Globus pallidus (tissue), 1 donor: ENCODE data around the gene SH3GL1.
A peak's percentile ranks its signal among the peaks of the same experiment; 100 is the strongest.

Experiments used
- DNase-seq: peaks from one replicate; pipeline ENCODE4 v3.0.0-alpha.2; 2015; ENCODE audit warnings: low spot score

The SH3GL1 gene

DNA sequence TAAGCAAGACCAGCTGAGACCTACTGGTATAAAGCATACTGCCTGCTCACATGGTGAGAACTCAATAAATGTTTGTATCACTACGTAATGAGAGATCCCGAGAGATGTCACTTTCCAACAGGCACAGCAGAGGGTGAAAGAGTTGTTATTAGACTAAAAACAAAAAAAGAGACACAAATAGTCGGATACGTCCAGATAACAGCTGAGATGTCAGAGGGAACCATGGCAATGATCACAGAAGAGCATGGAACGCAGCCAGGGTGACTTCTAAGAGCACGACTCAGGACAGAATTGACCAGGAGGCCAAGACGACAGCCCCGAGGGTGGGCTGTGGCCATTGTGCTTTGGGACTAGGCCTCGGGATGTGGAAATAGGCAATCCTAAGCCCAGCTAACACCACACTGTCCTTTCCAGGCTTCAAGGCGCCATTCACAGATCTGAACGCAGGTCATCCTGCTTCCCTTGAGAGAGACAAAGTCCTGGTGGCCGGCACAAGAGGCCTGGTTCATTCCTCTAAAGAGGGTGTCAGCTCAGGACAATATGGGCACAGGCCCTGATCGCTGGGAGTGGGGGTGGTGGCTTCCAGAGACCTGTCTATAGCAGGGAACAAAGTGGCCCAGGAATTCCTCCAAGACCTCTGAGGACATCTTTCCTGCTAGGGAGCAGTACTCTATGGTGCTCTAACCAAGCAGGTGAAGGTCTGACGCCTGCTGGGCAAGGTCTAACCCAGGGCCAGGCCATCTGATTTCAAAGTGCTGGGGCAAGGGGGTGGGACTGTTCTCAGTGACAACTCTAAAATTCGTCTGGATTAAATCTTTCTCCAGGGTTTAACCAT is 3.2 kb downstream of the SH3GL1 start:
- no peak for DNase-seq

DNA sequence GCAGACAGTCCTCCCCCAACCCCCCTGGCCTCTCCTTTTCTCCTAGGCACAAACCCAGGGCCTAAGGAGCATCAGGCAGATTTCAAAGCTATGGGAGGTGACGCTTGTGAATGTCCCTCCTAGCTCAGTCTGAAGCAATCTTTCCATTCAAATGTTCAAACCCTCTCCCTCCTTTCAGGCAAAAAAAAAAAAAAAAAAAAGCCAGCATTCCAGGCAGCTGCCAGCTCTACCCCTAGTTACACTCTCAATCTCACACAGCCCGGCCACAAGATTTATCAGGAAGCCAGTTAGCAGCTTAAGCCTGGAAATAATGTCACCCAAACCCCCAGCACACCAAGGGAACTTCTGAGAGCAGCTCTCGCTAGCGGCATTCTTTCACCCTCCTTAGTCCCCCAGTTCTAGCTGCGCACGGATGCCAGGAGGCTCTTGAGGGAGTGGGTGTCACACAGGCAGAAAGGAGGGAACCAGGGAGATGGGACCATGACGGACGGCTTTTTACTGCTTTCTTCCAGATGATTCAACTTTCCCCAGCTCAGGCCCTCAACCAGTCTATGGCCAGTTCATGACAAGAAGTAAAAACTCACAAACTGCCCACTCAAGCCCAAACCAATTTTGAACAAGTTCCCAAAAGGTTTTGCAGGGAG is 6.3 kb downstream of the SH3GL1 start:
- no peak for DNase-seq

DNA sequence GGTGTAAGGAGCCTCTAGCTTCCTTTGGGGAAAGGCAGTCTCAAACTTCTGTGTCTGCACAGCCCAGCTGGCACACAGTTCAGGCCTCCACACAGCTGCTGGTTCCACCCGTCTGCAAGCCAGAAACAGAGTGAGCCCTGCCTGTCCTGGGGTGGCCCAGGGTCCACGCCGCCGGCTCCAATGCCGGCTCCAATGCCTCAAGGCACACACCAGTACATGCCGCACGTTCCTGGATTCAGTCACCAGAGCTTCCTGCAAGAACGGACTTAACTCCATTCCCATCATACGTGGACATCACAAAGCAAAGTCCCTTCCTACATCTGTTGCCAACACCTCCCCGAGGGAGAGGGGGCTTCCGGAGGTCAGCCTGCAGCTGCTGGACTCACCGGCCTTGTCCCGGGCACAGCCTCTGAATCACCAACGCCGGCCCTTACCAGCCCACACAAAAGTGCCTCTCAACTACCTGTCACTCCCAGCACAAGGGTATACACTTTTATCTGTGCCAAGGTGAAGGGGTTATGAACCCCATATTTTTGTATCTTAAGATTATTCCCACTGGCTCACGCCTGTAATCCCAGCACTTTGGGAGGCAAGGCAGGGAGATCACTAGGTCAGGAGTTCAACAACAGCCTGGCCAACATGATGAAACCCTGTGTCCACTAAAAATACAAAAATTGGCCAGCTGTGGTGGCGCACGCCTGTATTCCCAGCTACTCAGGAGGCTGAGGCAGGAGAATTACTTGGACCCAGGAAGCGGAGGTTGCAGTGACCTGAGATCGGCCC is 8.5 kb downstream of the SH3GL1 start:
- no peak for DNase-seq

DNA sequence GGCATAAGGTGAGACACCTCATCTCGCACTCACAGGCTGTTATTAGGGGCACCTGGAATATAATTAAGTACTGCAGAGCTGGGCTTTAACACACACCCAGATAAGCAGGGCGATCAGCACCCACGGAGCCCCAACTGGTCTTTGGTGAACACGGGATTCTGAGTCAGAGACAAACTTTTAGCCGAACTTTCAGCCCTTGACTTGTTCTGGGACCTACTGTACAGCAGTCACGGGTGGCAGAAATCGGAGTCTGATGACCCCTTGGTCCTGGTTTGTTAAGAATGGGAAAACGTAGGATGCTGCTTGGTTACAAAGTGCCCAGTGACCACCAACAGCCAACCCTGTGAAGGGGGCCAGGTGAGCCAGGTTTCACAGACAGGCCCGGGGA is 9.0 kb downstream of the SH3GL1 start:
- no peak for DNase-seq

DNA sequence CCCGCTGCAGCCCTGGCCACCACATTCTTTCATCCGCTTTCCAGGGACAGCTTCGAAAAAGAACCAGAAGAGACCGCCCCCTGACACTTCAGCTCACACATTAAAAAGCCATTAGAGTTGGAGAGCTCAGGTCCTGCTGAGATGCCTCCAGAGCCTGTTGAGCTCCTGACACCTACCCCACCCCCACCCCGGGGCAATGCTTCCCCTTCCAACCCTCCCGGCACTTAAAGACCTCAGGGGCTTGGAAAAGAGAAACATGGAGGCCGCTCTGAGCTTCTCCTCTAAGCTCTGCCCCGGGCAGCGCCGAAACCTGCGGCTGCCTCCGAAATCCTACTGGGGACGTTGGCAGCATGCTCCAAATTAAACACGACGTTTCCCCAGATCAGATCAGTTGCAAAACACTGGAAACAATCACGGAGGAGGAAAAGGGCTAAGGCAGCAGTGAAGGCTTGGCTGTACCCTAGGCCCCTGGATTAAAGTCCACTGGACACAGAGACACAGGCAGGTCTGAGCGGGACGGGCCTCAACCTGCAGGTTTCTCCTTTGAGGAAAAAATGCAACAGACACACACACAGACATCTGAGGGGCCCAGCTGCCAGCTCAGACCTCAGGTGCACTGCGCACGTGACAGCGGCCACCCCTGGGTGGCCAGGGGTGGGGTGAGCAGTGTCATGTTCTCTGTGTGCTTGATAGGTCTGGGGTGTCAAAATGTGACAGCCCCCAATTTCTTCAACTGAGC is 9.6 kb downstream of the SH3GL1 start:
- DNase-seq = no peak

DNA sequence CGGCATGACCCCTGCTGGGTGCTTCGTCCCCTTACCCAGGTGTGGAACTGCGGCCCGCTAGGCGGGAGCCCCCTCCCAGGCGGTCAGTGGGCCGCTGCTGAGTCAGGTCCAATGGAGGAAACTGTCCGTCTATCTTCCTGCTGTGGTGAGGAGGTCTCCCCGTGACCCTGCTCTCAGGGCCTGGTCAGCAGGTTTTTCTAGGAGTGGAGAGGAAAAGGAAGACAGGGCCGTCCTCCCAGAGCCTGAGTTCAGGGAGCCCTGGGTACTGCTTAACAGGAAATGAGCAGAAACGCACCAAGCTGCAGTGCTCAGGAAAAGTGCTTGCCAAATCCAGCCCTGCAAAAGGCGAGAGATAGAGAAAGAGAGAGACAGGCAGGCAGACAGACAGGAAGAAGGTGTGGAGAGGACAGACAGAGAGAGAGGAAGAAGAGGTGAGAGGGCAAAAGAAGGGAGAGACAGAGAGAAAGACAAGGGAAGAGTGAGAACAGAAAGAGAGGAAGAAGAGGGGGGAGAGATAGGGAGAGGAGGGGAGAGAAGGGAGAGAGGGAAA is 10.3 kb downstream of the SH3GL1 start:
- no peak for DNase-seq

DNA sequence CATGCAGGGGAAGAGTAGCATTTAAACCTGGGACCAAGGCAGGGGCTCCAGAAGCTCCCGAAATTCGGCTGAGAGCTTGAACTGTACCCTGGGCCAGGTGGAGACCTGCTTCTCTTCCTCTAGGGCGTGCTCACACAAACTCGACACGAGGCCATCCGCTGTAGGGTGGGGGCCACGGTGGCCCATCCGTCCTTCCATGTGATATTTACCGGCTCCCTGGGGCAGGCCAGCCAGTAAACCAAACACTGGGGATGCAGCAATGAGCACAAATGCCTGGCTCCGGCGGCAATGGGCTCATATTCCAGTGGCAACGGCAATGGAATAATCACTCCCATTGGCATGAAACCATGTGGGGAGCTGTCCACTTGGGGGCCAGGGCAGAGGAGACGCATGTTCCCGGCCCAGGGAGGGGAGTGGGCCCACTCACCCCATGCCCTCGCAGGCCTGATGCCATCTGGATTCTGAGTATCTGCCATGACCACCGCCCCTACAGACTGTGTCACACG is 10.8 kb downstream of the SH3GL1 start:
- DNase-seq = no peak

DNA sequence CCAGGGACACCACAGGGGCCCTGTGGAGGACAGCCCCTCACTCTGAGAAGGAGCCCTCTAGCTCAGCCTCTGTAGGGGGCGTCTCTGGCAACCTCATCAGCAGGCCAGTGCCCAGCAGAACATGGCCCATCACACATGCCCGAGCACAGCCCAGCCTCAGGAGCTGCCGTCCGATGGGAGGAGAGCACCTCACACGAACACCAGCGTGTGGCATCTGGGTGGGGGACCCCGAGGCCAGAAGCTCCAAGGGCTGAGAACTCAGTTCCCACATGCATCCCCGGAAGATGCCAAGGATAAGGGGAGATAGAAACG is 11.3 kb downstream of the SH3GL1 start:
- DNase-seq = no peak

DNA sequence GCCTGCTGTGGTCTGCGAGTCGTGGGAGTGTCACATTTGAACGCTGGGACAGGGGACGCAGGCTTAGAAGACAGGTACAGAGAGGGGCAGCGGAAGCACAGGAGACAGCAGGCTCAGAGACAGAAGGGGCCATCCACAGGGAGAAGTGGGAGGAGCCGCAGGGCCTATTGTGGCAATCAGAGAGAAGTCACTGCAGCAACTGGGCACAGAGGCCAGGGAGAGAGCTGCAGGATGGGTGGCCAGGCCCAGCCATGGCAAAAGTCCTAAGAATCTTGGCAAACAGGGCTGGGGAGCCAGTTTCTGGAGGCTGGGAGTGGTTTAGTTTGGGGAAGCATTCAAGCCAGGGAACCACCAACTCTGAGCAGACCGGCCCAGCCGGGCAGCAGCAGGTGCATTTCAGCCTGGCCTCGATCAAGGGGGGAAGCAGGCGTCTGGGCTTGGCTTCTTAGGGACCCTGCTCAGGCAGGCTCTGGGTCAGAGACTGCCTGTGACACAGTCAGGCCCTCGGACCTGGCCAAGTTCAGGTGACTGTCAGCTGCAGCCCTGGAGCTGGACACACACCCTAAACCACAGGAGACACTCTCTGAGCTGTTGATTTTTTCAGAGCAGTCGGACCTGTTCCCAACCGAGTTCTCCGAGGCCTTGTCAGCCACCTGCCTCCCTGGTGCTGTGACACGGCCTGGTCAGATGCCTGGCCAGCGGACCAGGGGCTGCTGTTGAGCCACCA is 11.8 kb downstream of the SH3GL1 start:
- no peak for DNase-seq

DNA sequence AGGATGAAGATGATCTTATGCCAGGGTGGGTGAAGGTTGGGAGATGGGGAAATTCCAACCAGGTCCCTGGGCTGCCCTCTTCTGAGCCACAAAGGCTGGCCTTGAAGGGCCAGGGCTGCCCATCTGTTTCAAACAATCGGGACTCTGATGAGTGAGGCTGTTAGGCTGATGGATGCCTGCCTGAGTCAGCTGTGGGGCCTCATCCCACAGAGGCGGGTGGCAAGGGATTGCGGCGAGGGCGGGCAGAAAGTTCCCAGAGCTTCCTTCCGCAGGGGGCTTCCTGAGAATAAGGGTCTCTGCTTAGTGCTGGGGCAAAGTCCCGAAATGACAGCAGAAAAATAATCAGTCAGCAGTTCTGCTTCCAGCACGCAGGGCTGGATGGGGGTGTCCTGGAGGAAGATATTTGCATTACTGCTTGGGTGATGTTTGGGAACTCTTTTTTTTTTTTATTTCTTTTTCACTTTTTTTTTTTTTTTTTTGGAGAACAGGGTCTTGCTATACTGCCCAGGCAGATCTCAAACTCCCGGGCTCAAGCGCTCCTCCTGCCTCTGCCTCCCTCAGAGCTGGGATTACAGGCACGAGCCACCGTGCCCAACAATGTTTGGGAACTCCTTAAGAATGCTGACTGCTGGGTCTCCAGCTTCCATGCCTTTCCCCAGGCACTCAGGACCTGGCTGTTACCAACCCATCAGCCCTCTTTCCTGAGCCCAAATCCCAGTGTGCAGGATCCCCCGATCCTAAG is 14.1 kb downstream of the SH3GL1 start:
- DNase-seq = peak; percentile 85

DNA sequence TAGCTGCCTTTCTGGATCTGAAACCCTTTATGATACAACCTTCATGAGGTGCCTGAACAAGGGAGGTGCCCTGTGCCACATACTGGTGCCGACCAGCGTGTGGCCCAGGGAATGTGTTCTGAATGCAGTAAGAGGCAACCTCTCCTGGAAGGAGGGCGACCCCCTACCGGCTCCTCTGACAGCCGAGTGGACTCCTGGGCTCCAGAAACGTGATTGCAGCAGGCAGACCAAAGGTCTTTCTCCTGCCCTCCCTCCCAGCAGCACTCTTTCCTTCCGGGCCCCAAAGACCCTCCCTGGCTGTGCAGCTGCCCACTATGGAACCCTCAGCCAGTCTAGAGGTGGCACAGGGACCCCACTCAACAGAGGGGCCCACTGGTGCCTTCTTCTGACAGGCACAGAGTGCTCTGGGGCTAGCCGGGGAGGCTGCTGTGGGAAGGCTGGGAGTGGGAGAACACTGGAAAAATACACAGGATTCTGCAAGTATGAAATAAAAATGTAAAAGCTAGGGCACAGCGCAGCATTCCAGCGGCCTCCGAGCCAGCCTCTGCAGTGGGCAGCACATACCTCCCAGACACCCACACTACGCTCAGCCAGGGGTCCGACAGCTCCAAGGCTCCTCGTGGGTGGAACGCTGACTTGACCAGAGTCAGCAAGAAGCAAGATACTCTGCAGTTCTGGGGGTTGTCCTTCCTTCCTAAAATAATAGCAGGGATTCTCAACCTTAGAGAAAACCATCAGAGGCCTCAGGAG is 14.9 kb downstream of the SH3GL1 start:
- no peak for DNase-seq

DNA sequence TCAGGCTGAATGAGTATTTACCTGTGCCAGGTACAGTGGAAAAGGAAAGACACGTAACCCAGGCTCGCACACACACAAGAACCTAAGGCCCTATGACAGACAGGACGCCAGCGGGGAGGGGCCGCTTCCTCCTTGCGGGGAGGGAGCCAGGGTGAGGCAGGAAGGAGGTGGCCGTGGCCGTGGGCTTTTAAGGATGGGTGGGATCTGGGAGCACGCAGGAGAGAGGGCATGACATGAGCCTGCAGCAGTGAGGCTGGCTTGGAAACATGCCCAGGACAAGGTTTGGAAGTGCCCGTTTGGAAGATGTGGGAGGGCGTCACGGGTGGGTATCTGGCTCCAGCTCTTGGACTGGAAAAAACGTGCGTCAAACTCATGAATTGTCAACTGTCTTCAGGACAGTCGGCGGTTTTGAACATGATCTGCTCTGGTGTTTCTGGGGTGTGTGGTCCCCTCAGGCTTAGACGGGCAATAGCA is 20.1 kb downstream of the SH3GL1 start:
- DNase-seq = no peak

DNA sequence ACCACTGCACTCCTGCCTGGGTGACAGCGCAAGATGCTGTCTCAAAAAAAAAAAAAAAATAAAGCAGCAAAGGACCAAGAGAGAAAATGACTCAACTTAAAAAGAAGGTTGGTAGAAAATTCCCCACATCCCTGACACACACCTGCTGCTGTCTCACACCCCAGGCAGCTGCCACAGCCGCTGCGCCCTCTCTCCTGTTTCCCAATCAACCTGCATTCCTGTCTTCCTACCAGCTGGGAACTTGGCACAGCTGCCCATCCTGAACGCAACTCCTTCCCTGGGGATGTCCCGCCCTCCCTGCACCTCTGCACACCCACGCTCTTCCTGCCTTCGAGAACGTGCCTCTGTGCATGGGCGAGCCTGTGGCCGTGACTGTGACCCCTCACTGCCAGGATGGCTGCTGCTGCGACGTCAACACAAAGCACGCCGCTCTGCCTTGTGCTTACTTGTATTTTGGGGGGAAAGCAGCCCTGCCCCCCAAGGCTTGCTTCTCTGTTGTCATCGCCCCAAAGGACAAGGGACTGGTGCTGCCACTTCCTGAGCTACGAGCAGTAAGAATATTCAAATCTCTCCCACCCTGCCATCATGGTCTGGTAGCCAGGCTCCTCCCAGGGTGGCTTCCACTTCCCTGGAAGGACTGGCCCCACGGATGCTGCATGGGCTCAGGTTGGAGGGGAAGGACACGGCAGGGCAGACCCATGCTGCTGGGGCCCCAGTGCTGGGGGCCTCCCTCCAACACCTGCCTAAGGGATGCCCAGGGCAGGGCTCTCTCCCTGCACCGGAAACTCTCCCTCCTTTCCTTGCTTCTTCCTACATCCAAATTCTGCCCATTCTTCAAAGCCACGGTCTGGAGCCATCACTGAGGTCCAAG is 20.7 kb downstream of the SH3GL1 start:
- DNase-seq = no peak

DNA sequence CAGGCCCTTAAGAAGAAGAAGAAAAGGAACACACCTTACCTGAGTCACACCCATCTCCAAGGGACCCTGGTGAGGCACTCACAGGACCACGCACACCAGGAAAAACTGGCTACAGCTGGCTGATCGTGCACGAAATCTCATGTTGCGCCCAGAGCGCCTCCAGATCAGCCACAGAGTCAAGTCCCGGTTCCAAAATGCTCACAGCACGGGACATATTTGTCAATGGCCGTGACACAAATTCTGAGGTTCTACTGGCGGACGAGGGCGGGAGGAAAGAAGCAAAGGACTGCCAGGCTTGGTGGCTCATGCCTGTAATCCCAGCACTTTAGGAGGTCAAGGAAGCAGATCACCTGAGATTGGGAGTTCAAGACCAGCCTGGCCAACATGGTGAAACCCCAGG is 21.5 kb downstream of the SH3GL1 start:
- no peak for DNase-seq

DNA sequence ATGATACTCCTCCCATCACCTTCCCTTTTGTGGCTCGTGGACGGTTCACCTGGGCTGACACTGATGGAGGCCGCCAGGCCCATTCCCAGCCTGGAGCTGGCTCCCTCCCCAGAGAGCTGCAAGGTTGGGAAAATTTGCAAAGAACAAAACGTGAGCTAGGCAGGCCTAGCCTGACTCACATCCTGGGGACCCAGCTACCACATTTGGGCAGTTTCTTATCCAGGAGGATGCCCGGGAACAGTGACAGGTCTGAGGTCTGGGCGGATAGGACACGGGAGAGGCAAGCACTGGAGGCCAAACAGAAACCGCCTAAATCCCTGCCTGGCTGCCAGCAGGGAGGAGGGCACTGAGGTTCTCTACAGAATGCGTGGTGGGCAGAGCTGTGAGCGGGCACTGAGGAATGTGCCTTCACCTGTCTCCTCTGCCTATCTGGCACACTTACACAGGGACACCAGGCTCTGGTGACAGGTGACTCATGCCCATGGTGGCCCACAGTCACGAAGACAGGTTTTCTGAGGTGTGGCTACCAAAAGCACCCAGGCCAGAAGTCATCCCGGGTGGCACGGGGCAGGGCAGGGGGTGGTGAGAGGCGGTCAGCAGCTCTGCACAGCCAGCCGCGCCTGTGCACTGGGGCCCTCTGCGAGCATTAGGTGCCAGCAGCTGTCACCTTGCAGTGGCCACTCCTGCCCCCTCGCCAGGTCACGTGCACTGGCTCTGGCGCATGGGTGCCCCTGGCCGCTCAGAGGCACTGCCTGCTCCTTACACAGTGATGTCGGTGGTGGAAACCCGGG is 23.2 kb downstream of the SH3GL1 start:
- no peak for DNase-seq

DNA sequence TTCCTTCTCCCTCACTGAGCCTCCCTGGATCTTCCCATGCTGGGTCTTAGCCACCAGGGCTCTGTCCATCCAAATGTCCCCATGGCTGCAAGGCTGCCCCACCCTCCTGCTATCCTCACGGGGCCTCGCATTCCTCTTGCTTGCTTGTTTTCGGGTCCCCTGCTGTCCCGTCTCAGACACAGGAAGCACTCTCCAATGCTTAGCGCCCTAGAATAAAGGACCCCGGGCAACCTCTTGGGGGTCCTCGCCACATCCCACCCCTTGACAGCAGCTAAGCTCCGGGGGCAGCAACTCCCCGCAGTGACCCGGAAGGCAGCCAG is 23.7 kb downstream of the SH3GL1 start:
- DNase-seq = no peak

DNA sequence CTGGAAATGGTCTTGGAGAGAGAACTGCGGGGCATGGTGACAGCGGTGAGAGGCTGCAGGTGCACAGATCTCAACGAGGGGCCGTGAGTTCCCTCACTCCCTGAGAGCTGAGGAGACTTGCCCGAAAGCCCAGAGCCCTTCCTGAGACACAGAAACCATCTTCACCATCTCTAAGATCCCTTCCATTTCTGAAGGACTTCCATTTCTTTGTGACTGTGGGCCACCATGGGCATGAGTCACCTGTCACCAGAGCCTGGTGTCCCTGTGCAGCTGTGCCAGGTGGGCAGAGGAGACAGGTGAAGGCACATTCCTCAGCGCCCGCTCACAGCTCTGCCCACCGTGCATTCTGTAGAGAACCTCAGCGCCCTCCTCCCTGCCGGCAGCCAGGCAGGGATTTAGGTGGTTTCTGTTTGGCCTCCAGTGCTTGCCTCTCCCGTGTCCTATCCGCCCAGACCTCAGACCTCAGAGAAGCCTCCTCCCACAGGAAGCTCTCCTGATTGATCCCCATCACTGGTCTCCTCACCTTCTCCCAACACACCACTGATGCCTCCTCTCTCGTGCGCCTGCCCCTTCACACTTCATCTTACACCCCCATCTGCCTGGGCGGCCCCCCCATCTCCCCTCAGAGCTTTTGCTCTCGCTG is 24.2 kb downstream of the SH3GL1 start:
- DNase-seq = no peak
